GM23248 (cell line): ENCODE data around the gene KHDRBS2. TPM values are rescaled to one million over a fixed set of nuclear protein-coding genes. Genes with fewer than 3 reads are reported as not detected.

Source experiments
- DNase-seq: peaks from one replicate; pipeline ENCODE4 v3.0.0-alpha.2; 2015
- H2AFZ ChIP-seq: fragments of 200-600 bp; sonication (generic); 2 replicates; pipeline ENCODE4 v1.6.1; 2016; ENCODE audit warnings: antibody characterized with exemption
- H3F3A ChIP-seq: fragments of 200-600 bp; sonication (generic); 2 replicates; pipeline ENCODE4 v1.6.1; 2016; ENCODE audit warnings: mild to moderate bottlenecking, antibody characterized with exemption, mixed run types; ENCODE audit not compliant: insufficient read depth
- H3K27ac ChIP-seq: fragments of 200-600 bp; sonication (generic); 2 replicates; pipeline ENCODE4 v1.5.1; 2016; ENCODE audit warnings: mild to moderate bottlenecking
- H3K27me3 ChIP-seq: fragments of 200-600 bp; sonication (generic); replicated peaks from 2 replicates; pipeline ENCODE4 v1.6.1; 2016; ENCODE audit warnings: mild to moderate bottlenecking; ENCODE audit not compliant: insufficient read depth
- H3K36me3 ChIP-seq: fragments of 200-600 bp; sonication (generic); 2 replicates; pipeline ENCODE4 v1.6.1; 2016; ENCODE audit warnings: low read depth, mild to moderate bottlenecking
- H3K4me1 ChIP-seq: fragments of 200-600 bp; sonication (generic); 2 replicates; pipeline ENCODE4 v1.6.1; 2016; ENCODE audit warnings: mild to moderate bottlenecking; ENCODE audit not compliant: insufficient read depth
- H3K4me2 ChIP-seq: fragments of 200-600 bp; sonication (generic); one replicate; pipeline ENCODE4 v1.6.1; 2016; ENCODE audit warnings: mild to moderate bottlenecking; ENCODE audit not compliant: unreplicated experiment
- H3K4me3 ChIP-seq: fragments of 200-600 bp; sonication (generic); 2 replicates; pipeline ENCODE4 v1.5.1; 2016; ENCODE audit warnings: mild to moderate bottlenecking
- H3K79me2 ChIP-seq: fragments of 200-600 bp; sonication (generic); 2 replicates; pipeline ENCODE4 v1.6.1; 2016; ENCODE audit warnings: mild to moderate bottlenecking; ENCODE audit not compliant: insufficient read depth
- H3K9ac ChIP-seq: fragments of 200-600 bp; sonication (generic); 2 replicates; pipeline ENCODE4 v1.6.1; 2016; ENCODE audit warnings: mild to moderate bottlenecking
- H3K9me2 ChIP-seq: fragments of 200-600 bp; sonication (generic); 2 replicates; pipeline ENCODE4 v1.6.1; 2016; ENCODE audit warnings: mixed run types, mild to moderate bottlenecking, moderate library complexity; ENCODE audit not compliant: insufficient read depth
- H3K9me3 ChIP-seq: fragments of 200-600 bp; sonication (generic); one replicate; pipeline ENCODE4 v1.6.1; 2017; ENCODE audit warnings: low read depth
- H4K20me1 ChIP-seq: fragments of 200-600 bp; sonication (generic); 2 replicates; pipeline ENCODE4 v1.6.0; 2016; ENCODE audit not compliant: insufficient read depth
- EZH2 ChIP-seq: fragments of 200-600 bp; sonication (generic); IDR thresholded peaks from 2 replicates; pipeline ENCODE4 v1.6.1; 2018; ENCODE audit warnings: antibody characterized with exemption, mild to moderate bottlenecking; ENCODE audit not compliant: insufficient read depth, poor library complexity, severe bottlenecking
- EZH2phosphoT487 ChIP-seq: fragments of 200-600 bp; sonication (generic); IDR thresholded peaks from 2 replicates; pipeline ENCODE4 v1.6.1; 2018; ENCODE audit warnings: antibody characterized with exemption, moderate library complexity, mild to moderate bottlenecking, low read depth; ENCODE audit not compliant: insufficient read depth
- WGBS, 2 experiments: methylation state at CpG; one replicate each; pipeline ENCODE4 v1.1.6; 2015 to 2017; ENCODE audit warnings: low lambda C conversion rate in 2 of 2, low coverage in 1 of 2; ENCODE audit errors: missing lambda C conversion rate in 2 of 2; 5-methylcytosine and 5-hydroxymethylcytosine counted together
- in situ Hi-C: fragments of 300-500 bp; cut with MboI; formaldehyde crosslinking; loops from 2 replicates; pipeline ENCODE4 v1.15.0; 2020
- polyA plus RNA-seq: library from polyadenylated mRNA; unstranded; fragments of >200 nt; fragmentation: Nextera tagmentation; extraction: Ambion mirVana; gene quantifications from 2 replicates; pipeline ENCODE4 v1.2.1, GENCODE V29; 2016
- total RNA-seq: library from RNA; depleted of rRNA; stranded (reverse); fragments of >200 nt; shearing (Covaris generic); gene quantifications from 2 replicates; pipeline ENCODE4 v1.2.3, GENCODE V29; 2014

Gene KHDRBS2
- total and polyA plus RNA-seq, 2 experiments from 2014 or later, result not detected

- Histone ChIP-seq H3K36me3 (no peaks in the 10 kb centered on the region), H3K9ac (no peak overlapping the region), H3K27ac (no peak overlapping the region), H3K4me3 (no peak overlapping the region), H3K9me3 (no peaks in the 10 kb centered on the region), H2AFZ (no peak overlapping the region), H3K9me2 (no peaks in the 10 kb centered on the region), H3K4me2 (no peak overlapping the region), H3K79me2 (no peaks in the 10 kb centered on the region), H3K4me1 (no peaks in the 10 kb centered on the region), H4K20me1 (no peaks in the 10 kb centered on the region), H3F3A (no peaks in the 10 kb centered on the region), H3K27me3 (no peaks in the 10 kb centered on the region)
- in situ Hi-C loops, result no loop called here
- no peak for DNase-seq
- WGBS, 2 experiments, result 42 to 48% methylated on average over 6 of the region's 6 CpGs
- TF ChIP-seq EZH2 (no peak), EZH2phosphoT487 (no peak)
Measured at GRCh38 chr6:62229231-62229630, 56.8 kb downstream of the KHDRBS2 start.

DNA sequence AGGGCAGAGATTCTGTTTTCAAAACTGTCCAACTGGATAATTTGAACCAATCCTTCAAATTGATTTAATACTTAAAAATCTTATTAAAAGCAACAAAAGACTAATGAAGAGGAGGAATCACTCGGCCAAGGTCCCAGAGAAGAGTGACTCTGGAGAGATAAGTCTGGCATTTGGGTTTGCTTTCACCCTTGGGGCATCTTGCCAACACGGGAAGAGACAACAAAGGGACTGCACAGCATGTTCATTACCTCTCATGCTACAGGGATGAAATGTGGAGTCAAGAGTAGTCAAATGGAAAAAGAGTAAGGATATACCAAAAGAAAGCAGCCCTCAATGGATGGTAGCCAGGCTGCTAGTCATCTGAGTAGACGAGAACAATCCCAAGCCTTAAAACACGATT is 68.2 kb downstream of the KHDRBS2 start:
- WGBS, 2 experiments, result 17 to 25% methylated on average over 4 of the region's 4 CpGs
- Histone ChIP-seq H3F3A (no peaks in the 10 kb centered on the region), H3K79me2 (no peaks in the 10 kb centered on the region), H2AFZ (no peak overlapping the region), H3K9me3 (peaks cover 4% of the 10 kb centered on the region), H4K20me1 (no peaks in the 10 kb centered on the region), H3K27me3 (no peaks in the 10 kb centered on the region), H3K36me3 (no peaks in the 10 kb centered on the region), H3K4me3 (no peak overlapping the region), H3K9me2 (no peaks in the 10 kb centered on the region), H3K27ac (no peak overlapping the region), H3K4me1 (no peaks in the 10 kb centered on the region), H3K4me2 (no peak overlapping the region), H3K9ac (no peak overlapping the region)
- in situ Hi-C loops, result no loop called here
- no peak for DNase-seq
- TF ChIP-seq EZH2phosphoT487 (no peak), EZH2 (no peak)

DNA sequence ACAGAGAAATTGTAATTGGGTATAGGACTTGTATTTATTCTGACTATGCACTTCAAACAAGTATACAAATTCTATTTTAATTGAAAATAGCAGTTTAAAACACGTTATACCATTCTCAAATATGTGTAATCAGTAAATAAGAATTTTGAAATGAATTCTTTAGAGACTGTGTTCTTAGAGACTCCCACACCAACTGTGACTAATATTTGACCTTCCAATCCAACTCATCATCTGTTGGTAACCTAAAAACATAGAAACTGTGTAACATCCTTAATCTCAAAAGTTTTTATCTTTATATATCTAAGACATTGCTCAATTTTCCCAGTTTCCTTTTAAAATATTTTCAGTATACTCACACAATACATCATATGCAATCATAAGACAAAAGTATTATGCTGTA is 83.9 kb downstream of the KHDRBS2 start:
- H3K79me2 ChIP-seq, result no peaks in the 10 kb centered on the region
- no peaks in the 10 kb centered on the region for H3K4me1 ChIP-seq
- no peaks in the 10 kb centered on the region for H3K27me3 ChIP-seq
- 2 to 7% methylated on average over 1 of the region's 1 CpG for WGBS, 2 experiments
- no peak for DNase-seq
- no peaks in the 10 kb centered on the region for H3F3A ChIP-seq
- no peaks in the 10 kb centered on the region for H3K9me2 ChIP-seq
- no peak overlapping the region for H3K9ac ChIP-seq
- TF ChIP-seq EZH2phosphoT487, result no peak
- no peak for TF ChIP-seq EZH2
- H3K27ac ChIP-seq, result no peak overlapping the region
- no peaks in the 10 kb centered on the region for H3K9me3 ChIP-seq
- H3K4me2 ChIP-seq, result no peak overlapping the region
- no peaks in the 10 kb centered on the region for H4K20me1 ChIP-seq
- in situ Hi-C loops, result no loop called here
- no peaks in the 10 kb centered on the region for H3K36me3 ChIP-seq
- no peak overlapping the region for H2AFZ ChIP-seq
- H3K4me3 ChIP-seq, result no peak overlapping the region

GRCh38 chr6:62192593-62192992 is 93.4 kb downstream of the KHDRBS2 start:
- Histone ChIP-seq H4K20me1 (no peaks in the 10 kb centered on the region), H3K27me3 (no peaks in the 10 kb centered on the region), H2AFZ (no peak overlapping the region), H3F3A (no peaks in the 10 kb centered on the region), H3K4me2 (no peak overlapping the region), H3K4me3 (no peak overlapping the region), H3K9ac (no peak overlapping the region), H3K27ac (no peak overlapping the region), H3K36me3 (no peaks in the 10 kb centered on the region), H3K79me2 (no peaks in the 10 kb centered on the region), H3K4me1 (no peaks in the 10 kb centered on the region), H3K9me2 (no peaks in the 10 kb centered on the region), H3K9me3 (no peaks in the 10 kb centered on the region)
- in situ Hi-C loops, result no loop called here
- no peak for DNase-seq
- TF ChIP-seq EZH2 (no peak), EZH2phosphoT487 (no peak)
- WGBS, 2 experiments, result 13 to 14% methylated on average over 1 of the region's 1 CpG

DNA sequence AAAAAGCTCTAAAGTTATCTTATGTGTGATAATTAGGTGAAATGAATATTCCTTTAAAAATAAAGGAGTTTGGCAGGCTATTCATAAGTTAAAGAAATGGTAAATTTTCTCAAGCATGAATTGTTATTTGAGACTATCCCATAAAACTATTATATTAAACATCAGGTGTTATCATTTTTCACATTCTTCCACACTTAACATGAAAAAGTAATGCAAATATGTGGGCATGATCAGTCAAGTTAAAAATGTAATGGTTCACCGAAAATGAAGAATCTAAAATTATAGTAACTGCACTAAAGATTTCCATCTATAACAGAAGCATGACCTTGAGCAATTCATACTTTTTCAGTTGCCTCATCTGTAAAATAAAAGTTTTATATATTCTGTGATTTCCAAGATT is 110.8 kb downstream of the KHDRBS2 start:
- Histone ChIP-seq H3K9ac (no peak overlapping the region), H3K79me2 (no peaks in the 10 kb centered on the region), H2AFZ (no peak overlapping the region), H3K4me2 (no peak overlapping the region), H3K9me3 (no peaks in the 10 kb centered on the region), H3K27ac (no peak overlapping the region), H3K4me1 (no peaks in the 10 kb centered on the region), H3K9me2 (no peaks in the 10 kb centered on the region), H3K27me3 (no peaks in the 10 kb centered on the region), H3K4me3 (no peak overlapping the region), H4K20me1 (no peaks in the 10 kb centered on the region), H3K36me3 (no peaks in the 10 kb centered on the region), H3F3A (no peaks in the 10 kb centered on the region)
- in situ Hi-C loops, result no loop called here
- whole genome bisulfite sequencing, 2 experiments, result 19 to 23% methylated on average over 1 of the region's 1 CpG
- no peak for DNase-seq
- TF ChIP-seq EZH2, result no peak
- TF ChIP-seq EZH2phosphoT487, result no peak
